ENCODE measurements around the gene MLF1. TPM values are rescaled to one million over a fixed set of nuclear protein-coding genes. Genes with fewer than 3 reads are reported as not detected.
A peak's percentile ranks its signal among the peaks of the same experiment; 100 is the strongest.
"Not testable (repeated sequence)": the region's sequence is repeated elsewhere in the genome, so short reads cannot be mapped to it uniquely, and the experiment has no call there.

Gene MLF1
- 212 TPM for total RNA-seq
- long read RNA-seq, transcript MLF1-201 (7 exons, 2,203 nt) = minor isoform, 32 of 387 reads
- long read RNA-seq, transcript MLF1-202 (7 exons, 2,222 nt) = minor isoform, 30 of 387 reads
- long read RNA-seq, transcript MLF1-217 (8 exons, 2,290 nt) = major isoform, 115 of 387 reads
- long read RNA-seq, transcript MLF1-206 (9 exons, 1,266 nt) = minor isoform, 36 of 387 reads
- long read RNA-seq, partial matches to known transcripts = 4 of 387 reads
- long read RNA-seq, other reads (novel, unspliced or antisense) = 150 of 387 reads

DNA sequence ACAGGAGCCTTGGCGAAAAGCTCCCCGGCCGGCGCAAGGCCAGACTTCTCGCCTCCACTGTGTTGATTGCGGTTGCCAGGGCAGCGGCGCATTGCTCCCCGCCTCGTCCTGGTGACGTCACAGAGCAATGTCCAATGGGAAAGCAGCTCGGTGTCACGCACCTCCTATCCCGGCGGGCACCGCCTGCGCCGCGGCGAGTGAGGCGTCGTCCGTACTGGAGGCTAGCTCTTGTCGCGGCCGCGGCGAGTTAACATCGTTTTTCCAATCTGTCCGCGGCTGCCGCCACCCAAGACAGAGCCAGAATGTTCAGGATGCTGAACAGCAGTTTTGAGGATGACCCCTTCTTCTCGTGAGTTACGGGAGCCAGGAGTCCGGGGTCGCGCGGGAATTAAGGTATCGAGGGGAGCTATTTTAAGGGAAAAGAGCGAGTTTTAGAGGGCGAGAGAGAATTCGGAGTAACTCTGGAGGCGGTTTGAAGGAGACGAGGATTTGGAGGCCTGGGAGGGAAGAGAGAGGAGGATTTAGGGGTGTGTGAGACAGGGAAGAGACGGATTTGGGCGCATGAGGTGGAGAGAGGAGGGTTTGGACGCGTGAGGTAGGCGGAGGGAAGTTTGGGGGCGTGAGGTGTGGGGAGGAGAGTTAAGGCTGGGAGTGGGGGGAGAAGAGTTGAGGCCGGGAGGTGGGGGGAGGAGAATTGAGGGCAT, at the start of gene MLF1:
MLF1 (plus strand) TSS at position 196 of the 704 bp plus-strand sequence; CDS start at position 303, 107 bp downstream.
- ATAC-seq (ENCODE audit: poor library complexity) = peak; percentile 98
- DNase-seq = peak; percentile 98
- intact Hi-C loops (cut with DNase I) = no loop called here

GRCh38 chr3:158522221-158523136, 48.5 kb upstream of the MLF1 start:
- DNase-seq (no peak), ATAC-seq (ENCODE audit: poor library complexity) (no peak)
- intact Hi-C loops (cut with DNase I) = no loop called here

GRCh38 chr3:158528076-158528674, 42.8 kb upstream of the MLF1 start:
- DNase-seq (no peak), ATAC-seq (ENCODE audit: poor library complexity) (no peak)
- intact Hi-C loops (cut with DNase I) = no loop called here

GRCh38 chr3:158531334-158531733, 39.7 kb upstream of the MLF1 start:
- DNase-seq (no peak), ATAC-seq (ENCODE audit: poor library complexity) (no peak)
- intact Hi-C loops (cut with DNase I) = loop anchor here (5.0 kb wide), 1 partner anchor 914 kb away; no protein-coding TSS in a partner anchor

GRCh38 chr3:158532099-158532734, 38.8 kb upstream of the MLF1 start:
- intact Hi-C loops (cut with DNase I) = loop anchor here (5.0 kb wide), 1 partner anchor 915 kb away; no protein-coding TSS in a partner anchor
- DNase-seq (no peak), ATAC-seq (ENCODE audit: poor library complexity) (no peak)

- intact Hi-C loops (cut with DNase I) = no loop called here
- ATAC-seq (ENCODE audit: poor library complexity) (no peak), DNase-seq (no peak)
These were observed 35.1 kb upstream of the MLF1 start for GRCh38 chr3:158535918-158536317.

DNA sequence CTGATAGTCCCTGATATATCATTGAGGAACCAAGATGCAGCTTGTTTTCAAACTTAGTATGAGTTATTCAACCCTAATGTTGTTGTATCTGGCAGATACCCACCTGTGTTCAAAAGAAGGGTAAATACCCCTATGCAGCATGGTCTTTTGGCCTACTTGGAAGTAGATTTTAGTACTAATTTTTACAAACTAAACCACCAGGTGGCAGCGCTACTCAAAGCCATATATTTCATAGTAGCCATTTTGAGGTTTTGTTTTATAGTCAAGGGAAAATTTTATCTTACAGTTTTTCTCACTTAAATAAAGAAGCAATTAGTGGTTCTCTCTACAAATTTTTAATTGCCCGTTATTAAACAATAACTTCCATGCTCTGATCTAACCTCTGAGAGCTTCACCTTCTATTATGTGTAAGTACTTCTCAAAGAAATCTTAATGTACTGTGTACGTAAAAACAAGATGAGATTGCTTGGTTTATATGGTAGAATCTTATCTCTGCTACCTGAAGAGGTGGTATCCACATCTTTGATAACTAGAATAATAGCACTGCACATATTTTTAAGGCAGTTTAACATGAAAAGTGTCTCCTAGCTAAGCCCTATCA, 31.5 kb upstream of the MLF1 start:
- DNase-seq = no peak
- intact Hi-C loops (cut with DNase I) = no loop called here

GRCh38 chr3:158540066-158540465, 30.9 kb upstream of the MLF1 start:
- intact Hi-C loops (cut with DNase I) = no loop called here
- DNase-seq (no peak), ATAC-seq (ENCODE audit: poor library complexity) (no peak)

More for the DNA sequence above, 31.5 kb upstream of the MLF1 start:
- ATAC-seq (ENCODE audit: poor library complexity) = peak; percentile 82

- intact Hi-C loops (cut with DNase I) = no loop called here
- DNase-seq = no peak
These were observed 22.3 kb upstream of the MLF1 start for GRCh38 chr3:158548691-158549090.

GRCh38 chr3:158549938-158550337, 21.1 kb upstream of the MLF1 start:
- intact Hi-C loops (cut with DNase I); DNase-seq; ATAC-seq (ENCODE audit: poor library complexity): not testable (repeated sequence)

More at GRCh38 chr3:158548691-158549090, 22.3 kb upstream of the MLF1 start:
- ATAC-seq (ENCODE audit: poor library complexity) = no peak

GRCh38 chr3:158552124-158552523, 18.9 kb upstream of the MLF1 start:
- ATAC-seq (ENCODE audit: poor library complexity) (no peak), DNase-seq (no peak)
- intact Hi-C loops (cut with DNase I) = no loop called here

GRCh38 chr3:158559504-158559903, 11.5 kb upstream of the MLF1 start:
- DNase-seq (no peak), ATAC-seq (ENCODE audit: poor library complexity) (no peak)
- intact Hi-C loops (cut with DNase I) = no loop called here

GRCh38 chr3:158560979-158561378, 10.0 kb upstream of the MLF1 start:
- intact Hi-C loops (cut with DNase I) = no loop called here
- DNase-seq = no peak
- ATAC-seq (ENCODE audit: poor library complexity) = peak; percentile 19

DNA sequence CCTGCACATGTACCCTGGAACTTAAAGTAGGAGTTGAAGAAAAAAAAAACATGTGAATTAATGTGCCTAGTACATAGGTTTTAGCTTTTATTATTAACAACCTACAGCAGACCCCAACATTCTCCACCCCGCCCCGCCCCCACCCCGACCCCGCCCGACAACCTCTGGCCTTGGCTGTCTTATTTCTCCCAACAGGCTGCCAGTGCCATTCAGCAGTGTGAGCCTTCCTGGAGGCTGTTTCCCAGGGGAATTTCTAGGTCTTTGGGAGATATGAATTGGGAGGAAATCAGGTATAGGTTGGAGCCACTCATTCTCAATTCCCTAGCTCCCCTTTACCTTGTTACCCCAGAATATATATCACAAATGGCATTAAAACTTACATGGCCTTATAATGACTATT, 8.3 kb upstream of the MLF1 start:
- intact Hi-C loops (cut with DNase I) = no loop called here
- ATAC-seq (ENCODE audit: poor library complexity) = peak; percentile 17
- DNase-seq = no peak

DNA sequence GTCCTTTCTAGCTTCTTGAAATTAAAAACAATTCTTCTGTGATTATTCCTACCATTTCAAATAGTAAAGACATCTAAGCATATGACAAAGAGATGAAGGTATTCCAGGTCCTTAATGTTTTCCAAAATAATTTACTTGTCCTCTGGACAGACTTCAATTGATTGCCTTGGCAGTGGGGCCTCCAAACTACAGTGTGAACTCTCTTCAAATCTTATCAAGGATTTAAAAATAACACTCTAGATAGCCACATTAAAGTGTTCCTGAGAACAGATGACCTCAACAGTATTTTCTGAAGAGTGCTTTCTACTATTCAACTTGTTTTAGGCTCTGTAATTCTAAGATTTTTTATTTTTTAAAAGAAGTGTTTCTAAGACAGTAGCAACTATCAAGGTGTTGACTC, 7.9 kb upstream of the MLF1 start:
- DNase-seq (no peak), ATAC-seq (ENCODE audit: poor library complexity) (peak; percentile 77)
- intact Hi-C loops (cut with DNase I) = no loop called here

- intact Hi-C loops (cut with DNase I) = no loop called here
- ATAC-seq (ENCODE audit: poor library complexity) (no peak), DNase-seq (no peak)
These were observed 5.9 kb upstream of the MLF1 start for GRCh38 chr3:158565076-158565475.

DNA sequence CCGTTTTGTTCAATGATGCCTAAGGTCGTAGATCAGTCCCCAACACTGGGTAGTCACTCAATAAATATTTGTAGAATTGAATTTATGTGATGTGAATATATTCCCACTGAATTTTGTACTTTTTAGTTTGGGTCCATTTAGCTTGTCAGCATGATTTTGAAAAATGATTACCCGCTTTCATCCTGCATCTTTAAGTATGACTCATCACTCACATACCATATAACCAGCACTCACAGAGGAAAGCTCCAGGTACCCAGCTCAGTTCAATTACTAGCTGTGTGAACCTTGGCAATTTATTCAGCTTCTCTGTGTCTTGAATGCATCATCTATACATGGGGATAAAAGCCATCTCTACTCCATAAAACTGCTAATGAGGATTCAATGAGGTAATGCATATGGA, 2.2 kb upstream of the MLF1 start:
- intact Hi-C loops (cut with DNase I) = no loop called here
- ATAC-seq (ENCODE audit: poor library complexity) (no peak), DNase-seq (no peak)

DNA sequence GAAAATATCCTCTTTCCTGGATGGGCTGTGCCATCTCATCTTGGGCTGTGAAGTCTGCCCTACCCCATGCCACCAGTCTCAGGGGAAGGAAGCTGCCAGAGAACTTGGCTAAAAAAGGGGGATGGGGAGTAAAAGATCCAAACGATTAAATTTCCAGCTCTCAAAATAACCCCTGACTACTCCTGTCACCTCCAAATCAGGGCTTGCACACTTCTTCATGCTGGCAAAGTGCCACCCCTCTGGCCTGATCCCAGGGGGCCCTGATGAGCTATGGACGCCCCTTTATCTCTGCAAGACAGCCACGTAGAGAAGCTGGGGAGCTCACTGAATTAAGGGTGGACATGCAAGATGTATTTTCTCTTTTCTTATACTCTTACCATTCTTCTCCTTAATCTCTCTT, 1.2 kb upstream of the MLF1 start:
- peak; percentile 7 for ATAC-seq (ENCODE audit: poor library complexity)
- intact Hi-C loops (cut with DNase I) = no loop called here

More for the DNA sequence above, 1.2 kb upstream of the MLF1 start:
- no peak for DNase-seq
